OCI-LY7 (cell line): ENCODE data around the gene CPZ. TPM values are rescaled to one million over a fixed set of nuclear protein-coding genes. Genes with fewer than 3 reads are reported as not detected.

Source experiments
- BruUV-seq: library from RNA; stranded (reverse); fragments of 400-500 nt; replicated peaks from 2 replicates; lab custom pipeline; 2021; lab: Mats Ljungman, UMichigan
- CTCF ChIA-PET: fragments of 300-600 bp; sonication (Branson Sonifier 250); formaldehyde crosslinking; loops from one replicate; lab custom pipeline; 2022; ENCODE audit warnings: antibody characterized with exemption; ENCODE audit not compliant: unreplicated experiment; lab: Charles Lee
- POLR2A ChIA-PET: fragments of 300-600 bp; sonication (Branson Sonifier 250); formaldehyde crosslinking; loops from one replicate; lab custom pipeline; 2022; ENCODE audit warnings: antibody characterized with exemption; lab: Charles Lee
- DNase-seq: peaks from one replicate; pipeline ENCODE4 v3.0.0-alpha.2; 2015; ENCODE audit warnings: low spot score
- H2AFZ ChIP-seq: fragments of 200-600 bp; sonication (generic), shearing (Covaris generic); 2 replicates; pipeline ENCODE4 v1.6.1; 2014; ENCODE audit warnings: mild to moderate bottlenecking, antibody characterized with exemption, low read length, moderate library complexity
- H3K27ac ChIP-seq: fragments of 200-600 bp; sonication (generic); 2 replicates; pipeline ENCODE4 v1.5.1; 2014; ENCODE audit warnings: mixed run types, low read depth, mild to moderate bottlenecking, moderate library complexity, low read length, inconsistent platforms; ENCODE audit not compliant: poor library complexity, severe bottlenecking
- H3K36me3 ChIP-seq: fragments of 200-600 bp; sonication (generic); 2 replicates; pipeline ENCODE4 v1.6.1; 2014; ENCODE audit warnings: mild to moderate bottlenecking, antibody characterized with exemption, low read length, moderate library complexity, mixed read lengths; ENCODE audit not compliant: insufficient read depth
- H3K4me1 ChIP-seq: fragments of 200-600 bp; sonication (generic); 2 replicates; pipeline ENCODE4 v1.5.1; 2014; ENCODE audit warnings: mild to moderate bottlenecking, low read length; ENCODE audit not compliant: insufficient read depth, poor library complexity, severe bottlenecking
- H3K4me2 ChIP-seq: fragments of 200-600 bp; sonication (generic); 2 replicates; pipeline ENCODE4 v1.6.1; 2014; ENCODE audit warnings: mild to moderate bottlenecking, low read length
- H3K4me3 ChIP-seq: fragments of 200-600 bp; sonication (generic); 2 replicates; pipeline ENCODE4 v1.5.1; 2014; ENCODE audit warnings: mild to moderate bottlenecking, low read depth, low read length; ENCODE audit not compliant: poor library complexity, severe bottlenecking
- H3K79me2 ChIP-seq: fragments of 200-600 bp; sonication (generic); 2 replicates; pipeline ENCODE4 v1.6.1; 2016; ENCODE audit warnings: low read depth, mild to moderate bottlenecking, low read length, moderate library complexity, mixed read lengths; ENCODE audit not compliant: insufficient read depth
- H3K9me2 ChIP-seq: fragments of 200-600 bp; sonication (generic); 2 replicates; pipeline ENCODE4 v1.6.1; 2016; ENCODE audit warnings: mild to moderate bottlenecking, low read length, mixed read lengths; ENCODE audit not compliant: insufficient read depth
- H3K9me3 ChIP-seq: fragments of 200-600 bp; sonication (generic); 2 replicates; pipeline ENCODE4 v1.6.1; 2014; ENCODE audit warnings: mild to moderate bottlenecking, mixed run types, low read length, mixed read lengths
- H4K20me1 ChIP-seq: fragments of 200-600 bp; sonication (generic); 2 replicates; pipeline ENCODE4 v1.6.1; 2014; ENCODE audit warnings: mild to moderate bottlenecking, antibody characterized with exemption, low read length, moderate library complexity, mixed read lengths; ENCODE audit not compliant: insufficient read depth
- CTCF ChIP-seq: fragments of 200-600 bp; sonication (generic); conservative IDR thresholded peaks from 2 replicates; pipeline ENCODE4 v1.5.1; 2014; ENCODE audit warnings: mild to moderate bottlenecking, antibody characterized with exemption, low read length, moderate library complexity, mixed read lengths
- EZH2phosphoT487 ChIP-seq: fragments of 200-600 bp; sonication (generic); IDR thresholded peaks from 2 replicates; pipeline ENCODE4 v1.6.1; 2018; ENCODE audit warnings: low read depth, borderline replicate concordance, mild to moderate bottlenecking, mixed run types, antibody characterized with exemption, low read length, moderate library complexity, mixed read lengths
- intact Hi-C: fragments of 100-400 bp; cut with micrococcal nuclease; formaldehyde crosslinking; loops from one replicate; pipeline ENCODE4 v1.10.0; 2022; ENCODE audit not compliant: unreplicated experiment
- total RNA-seq, 2 experiments: library from RNA; depleted of rRNA in 1 of 2; stranded (reverse); fragments of >200 nt in 1 of 2; shearing (Covaris generic) in 1 of 2; gene quantifications; 2 replicates each; pipeline ENCODE4 v1.2.3, GENCODE V29; 2014 to 2022

Gene CPZ
- total RNA-seq, 2 experiments from 2014 or later: not detected

DNA sequence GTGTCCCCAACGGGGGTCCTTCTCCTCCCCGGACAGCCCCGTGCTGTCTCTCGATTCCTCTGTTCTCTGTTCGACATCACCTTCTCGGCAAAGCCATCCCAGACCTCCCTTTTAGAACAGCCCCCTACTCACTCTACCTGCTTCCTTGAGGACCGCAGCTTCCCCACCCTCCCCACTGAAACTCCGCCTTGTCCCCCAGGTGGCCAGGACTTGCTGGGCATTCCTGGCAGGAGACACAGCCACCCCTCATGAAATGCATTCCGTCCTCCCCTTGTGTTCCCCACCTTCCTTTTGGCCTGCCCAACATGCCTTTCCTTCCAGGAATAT is 47.2 kb upstream of the CPZ start:
- H3K4me1 ChIP-seq: no peaks in the 10 kb centered on the region
- H3K4me2 ChIP-seq: no peak overlapping the region
- H4K20me1 ChIP-seq: no peaks in the 10 kb centered on the region
- H3K9me3 ChIP-seq: no peaks in the 10 kb centered on the region
- BruUV-seq: no TSS peak
- H3K27ac ChIP-seq: no peak overlapping the region
- no peak for DNase-seq
- no peaks in the 10 kb centered on the region for H3K9me2 ChIP-seq
- H2AFZ ChIP-seq: no peak overlapping the region
- intact Hi-C loops: no loop called here
- no peaks in the 10 kb centered on the region for H3K36me3 ChIP-seq
- H3K4me3 ChIP-seq: no peak overlapping the region
- POLR2A ChIA-PET: no interaction called here
- TF ChIP-seq EZH2phosphoT487 (no peak), CTCF (no peak)
- CTCF ChIA-PET: no interaction called here
- no peaks in the 10 kb centered on the region for H3K79me2 ChIP-seq

DNA sequence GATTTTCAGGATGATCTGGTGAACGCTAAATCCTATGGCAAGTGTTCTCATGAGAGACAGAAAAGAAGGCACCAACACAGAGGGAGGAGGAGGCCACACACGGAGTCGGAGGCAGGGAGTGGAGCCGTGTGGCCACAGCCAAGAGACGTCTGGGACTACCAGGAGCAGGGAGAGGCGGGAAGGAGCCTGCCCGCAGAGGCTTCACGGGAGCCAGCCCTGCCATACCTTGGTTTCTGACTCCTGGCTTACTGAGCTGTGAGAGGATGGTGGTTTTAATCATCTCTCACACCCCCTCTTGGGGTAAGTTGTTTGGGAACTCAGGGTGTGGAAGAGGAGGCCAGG is 45.8 kb upstream of the CPZ start:
- no peak overlapping the region for H2AFZ ChIP-seq
- CTCF ChIA-PET: no interaction called here

More for the DNA sequence above, 45.8 kb upstream of the CPZ start:
- Histone ChIP-seq H3K4me1 (no peaks in the 10 kb centered on the region), H4K20me1 (no peaks in the 10 kb centered on the region), H3K9me2 (no peaks in the 10 kb centered on the region), H3K79me2 (no peaks in the 10 kb centered on the region), H3K27ac (no peak overlapping the region), H3K9me3 (no peaks in the 10 kb centered on the region), H3K36me3 (no peaks in the 10 kb centered on the region), H3K4me2 (no peak overlapping the region), H3K4me3 (no peak overlapping the region)
- no peak for TF ChIP-seq CTCF
- TF ChIP-seq EZH2phosphoT487: no peak
- no peak for DNase-seq
- BruUV-seq: no TSS peak
- POLR2A ChIA-PET: no interaction called here
- intact Hi-C loops: no loop called here
